NCI-H2227 (cell line): ENCODE measurements around the gene HOXA6.
A peak's percentile ranks its signal among the peaks of the same experiment; 100 is the strongest.

Source experiments
- DNase-seq: peaks from one replicate; lab custom pipeline; 2025; ENCODE audit not compliant: unreplicated experiment; lab: John Stamatoyannopoulos, UW

The HOXA6 gene

GRCh38 chr7:27185013-27185853, 37.7 kb upstream of the HOXA6 start, which contains the start of gene HOXA11:
HOXA11 (minus strand) TSS chr7:27185232; CDS start chr7:27185144, 88 bp downstream.
- no peak for DNase-seq

GRCh38 chr7:27184337-27185012, 36.9 kb upstream of the HOXA6 start:
- peak; percentile 17 for DNase-seq

GRCh38 chr7:27183682-27184336, 36.2 kb upstream of the HOXA6 start:
- no peak for DNase-seq

- no peak for DNase-seq
Measured at GRCh38 chr7:27182861-27183681, 35.5 kb upstream of the HOXA6 start.

GRCh38 chr7:27182285-27182841, 34.8 kb upstream of the HOXA6 start:
- no peak for DNase-seq

DNA sequence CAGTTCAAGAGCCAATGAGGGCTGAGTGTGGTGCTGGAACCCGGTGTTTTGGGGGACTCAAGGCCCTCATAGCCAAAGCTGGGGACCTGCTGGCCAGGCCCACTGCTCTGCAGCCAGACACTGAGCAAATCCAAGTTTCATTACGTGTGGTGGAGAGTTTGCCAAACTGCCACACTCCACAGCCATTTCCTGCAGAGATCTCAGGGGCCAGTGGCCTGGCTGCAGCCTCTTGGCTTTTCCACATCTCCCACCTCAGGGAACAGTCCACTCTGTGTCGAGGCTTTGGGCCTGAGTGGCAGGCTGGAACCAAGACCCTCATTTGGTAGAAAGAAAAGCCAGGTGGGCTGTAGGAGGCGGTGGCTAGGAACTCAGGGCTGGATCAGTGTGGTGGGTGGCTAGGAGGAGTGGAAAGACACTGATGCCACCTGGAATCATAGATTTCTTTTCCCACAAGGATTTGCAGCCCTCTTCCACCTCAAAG, 34.3 kb upstream of the HOXA6 start:
- no peak for DNase-seq

DNA sequence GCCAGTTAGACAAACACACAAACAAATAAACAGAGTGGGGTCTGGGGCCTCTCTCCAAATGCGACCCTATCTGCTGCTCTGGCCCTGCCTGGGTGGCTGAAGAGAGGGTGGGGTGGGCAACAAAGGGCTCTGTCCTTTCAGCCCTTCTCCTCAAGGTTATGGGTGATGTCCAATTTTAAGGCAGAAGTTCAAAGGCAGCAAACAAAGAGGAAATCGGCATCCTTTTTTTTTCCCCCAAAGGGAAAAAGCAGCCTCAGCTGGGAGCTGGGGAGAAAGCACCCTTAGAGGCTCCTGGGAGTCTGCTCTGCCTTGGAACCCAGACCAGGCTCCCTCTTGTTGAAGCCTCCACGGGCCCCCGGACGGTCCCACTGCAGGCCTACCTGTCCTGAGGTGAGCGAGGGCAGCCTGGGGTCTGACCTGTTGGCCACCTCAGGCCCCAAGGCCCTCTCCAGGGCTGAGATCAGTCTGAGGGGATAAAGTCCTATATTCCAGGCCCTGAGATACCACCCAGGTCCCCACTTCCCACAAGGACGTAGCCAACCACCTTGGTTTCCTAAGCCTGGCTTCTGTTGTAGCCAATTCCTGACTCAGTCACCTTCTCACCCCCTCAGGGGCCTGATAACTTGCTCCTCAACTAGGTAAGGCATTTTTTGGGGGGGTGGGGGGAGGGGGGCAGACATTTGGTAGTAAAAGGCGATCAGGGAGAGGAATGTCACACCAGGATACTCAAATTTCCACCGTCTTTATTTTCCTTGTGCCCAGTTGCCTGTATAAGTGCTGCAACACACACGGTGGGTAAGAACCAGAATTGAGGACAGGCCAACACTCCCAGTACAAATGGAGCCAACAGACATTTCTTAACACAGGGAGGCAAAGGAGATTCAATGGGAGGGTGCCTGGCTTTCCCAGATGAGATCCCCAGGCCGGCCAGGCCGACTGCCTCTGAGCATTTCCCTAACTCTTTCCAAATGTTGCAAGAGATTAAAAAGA, 33.2 kb upstream of the HOXA6 start:
- no peak for DNase-seq

GRCh38 chr7:27179503-27180430, 32.2 kb upstream of the HOXA6 start:
- DNase-seq = peak; percentile 13

- DNase-seq = no peak
Measured at GRCh38 chr7:27179030-27179429, 31.5 kb upstream of the HOXA6 start.

- DNase-seq = no peak
Measured at GRCh38 chr7:27178366-27178765, 30.8 kb upstream of the HOXA6 start.

DNA sequence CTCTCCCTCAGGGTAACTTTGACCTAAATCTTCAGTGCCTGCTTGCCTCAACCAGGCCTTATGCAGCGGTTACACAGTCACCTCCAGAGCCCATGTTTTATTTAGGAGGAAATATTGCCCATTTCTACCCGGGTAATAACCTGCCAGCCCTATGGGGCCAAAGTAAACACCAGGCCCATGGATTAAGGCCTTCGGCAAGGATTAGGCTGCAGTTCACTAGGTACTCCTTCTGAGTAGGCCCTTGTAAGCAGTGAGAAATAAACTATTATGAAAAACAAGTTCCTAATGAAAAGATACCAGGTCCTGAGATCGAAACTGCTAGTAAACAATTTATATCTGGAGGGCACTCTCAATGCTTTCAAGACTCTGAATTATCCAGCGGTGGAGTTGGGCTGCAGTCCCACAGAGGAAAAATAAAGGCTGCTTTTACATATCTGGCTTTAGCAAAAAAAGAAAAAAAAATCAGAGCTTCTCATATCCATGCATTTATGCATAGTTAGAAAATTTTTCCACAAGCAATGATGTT, 30.3 kb upstream of the HOXA6 start:
- DNase-seq = no peak

- no peak for DNase-seq
Measured at GRCh38 chr7:27176962-27177794, 29.6 kb upstream of the HOXA6 start.

- no peak for DNase-seq
Measured at GRCh38 chr7:27176524-27176845, 28.9 kb upstream of the HOXA6 start.

- DNase-seq = no peak
Measured at GRCh38 chr7:27175626-27176523, 28.3 kb upstream of the HOXA6 start.

DNA sequence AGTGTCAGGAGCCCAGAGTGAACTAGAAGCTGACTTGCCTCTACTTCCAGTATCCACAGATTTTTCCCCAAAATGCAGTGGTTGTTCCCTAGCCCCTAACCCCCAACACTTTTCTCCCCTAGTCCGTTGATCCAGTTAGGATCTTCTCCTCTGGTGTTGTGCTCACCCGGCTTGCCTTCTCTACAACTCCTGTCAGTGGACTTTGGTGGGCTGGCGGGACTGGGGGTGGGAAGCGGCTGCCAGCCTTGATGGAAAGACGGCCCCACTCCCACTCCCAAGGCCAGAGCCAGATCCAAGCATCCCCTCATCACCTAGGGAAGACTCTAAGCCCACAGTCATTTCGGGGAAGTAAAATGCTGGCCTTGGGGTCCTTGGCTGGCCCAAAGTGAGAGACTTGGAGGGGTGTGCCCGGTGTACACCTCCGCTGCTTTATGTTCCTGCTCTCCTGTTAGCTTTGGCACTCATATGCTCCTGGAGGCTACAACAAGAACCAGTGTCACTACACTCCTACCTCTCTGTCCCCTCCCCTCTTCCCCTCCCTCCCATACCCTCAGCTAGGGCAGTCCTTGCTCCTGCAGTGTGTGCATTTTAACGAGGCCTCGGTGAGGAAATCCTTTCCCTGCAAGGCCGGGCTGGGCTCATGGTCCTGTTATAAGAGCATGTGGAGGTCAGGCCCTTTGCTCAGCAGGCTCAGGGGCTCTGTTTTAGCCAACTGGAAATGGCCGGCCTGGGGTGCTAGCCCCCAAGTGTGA, 27.5 kb upstream of the HOXA6 start:
- no peak for DNase-seq
